HEK293 (cell line): ENCODE measurements around the gene PRSS22.

ENCODE experiments used
- CTCF ChIA-PET: fragments of 350-600 bp; formaldehyde crosslinking; extraction: SDS; loops from one replicate; lab custom pipeline; 2021; ENCODE audit warnings: antibody characterized with exemption; lab: Yijun Ruan, JAX
- POLR2A ChIA-PET: fragments of 300-600 bp; formaldehyde crosslinking; extraction: SDS; loops from one replicate; lab custom pipeline; 2020; ENCODE audit warnings: antibody characterized with exemption, inconsistent platforms; lab: Yijun Ruan, JAX
- H3K27ac ChIP-seq: fragments of 200-500 bp; sonication (Bioruptor generic); 2 replicates; pipeline ENCODE4 v1.5.1; 2014; ENCODE audit warnings: low read depth, low read length, control low read depth, inconsistent platforms; ENCODE audit errors: extremely low read depth
- H3K36me3 ChIP-seq, 2 experiments: fragments of 200-500 bp in 1 of 2; sonication (Bioruptor generic) in 1 of 2; 1 replicate in 1 of 2; 2 replicates in 1 of 2; pipeline ENCODE4 v1.5.1; 2014 to 2017; ENCODE audit warnings: inconsistent platforms in 2 of 2, low read length in 2 of 2; ENCODE audit not compliant: control insufficient read depth in 2 of 2, insufficient read depth in 1 of 2
- H3K4me1 ChIP-seq: fragments of 200-500 bp; sonication (Bioruptor generic); 2 replicates; pipeline ENCODE4 v1.5.1; 2014; ENCODE audit warnings: mild to moderate bottlenecking, low read length, inconsistent platforms; ENCODE audit not compliant: control insufficient read depth, insufficient read depth
- H3K4me3 ChIP-seq: 2 replicates; pipeline ENCODE4 v1.5.1; 2011; ENCODE audit warnings: low read depth, mild to moderate bottlenecking, control low read depth, low read length, moderate library complexity
- H3K9me3 ChIP-seq: fragments of 200-500 bp; sonication (Bioruptor generic); 2 replicates; pipeline ENCODE4 v1.5.1; 2014; ENCODE audit warnings: low read depth, low read length, inconsistent platforms; ENCODE audit not compliant: control insufficient read depth, insufficient read depth
- BCL6B ChIP-seq: fragments of 450-650 bp; formaldehyde crosslinking; IDR thresholded peaks from 2 replicates; pipeline ENCODE4 v1.5.1; 2017; ENCODE audit warnings: missing biosample characterization, missing genetic modification characterization
- KLF8 ChIP-seq: fragments of 450-650 bp; formaldehyde crosslinking; IDR thresholded peaks from 2 replicates; pipeline ENCODE4 v1.5.1; 2016; ENCODE audit warnings: missing biosample characterization, missing genetic modification characterization
- MZF1 ChIP-seq: fragments of 450-650 bp; formaldehyde crosslinking; IDR thresholded peaks from 2 replicates; pipeline ENCODE4 v1.5.1; 2017; ENCODE audit warnings: missing biosample characterization, missing genetic modification characterization, borderline replicate concordance
- PRDM4 ChIP-seq: fragments of 450-650 bp; formaldehyde crosslinking; IDR thresholded peaks from 2 replicates; pipeline ENCODE4 v1.5.1; 2017; ENCODE audit warnings: missing biosample characterization, missing genetic modification characterization
- PRDM6 ChIP-seq: fragments of 450-650 bp; formaldehyde crosslinking; IDR thresholded peaks from 2 replicates; pipeline ENCODE4 v1.5.1; 2017; ENCODE audit warnings: missing biosample characterization, missing genetic modification characterization
- SALL2 ChIP-seq: fragments of 450-650 bp; formaldehyde crosslinking; IDR thresholded peaks from 2 replicates; pipeline ENCODE4 v1.5.0; 2017; ENCODE audit warnings: missing biosample characterization, mild to moderate bottlenecking, missing genetic modification characterization, borderline replicate concordance
- ZBTB1 ChIP-seq: fragments of 450-650 bp; formaldehyde crosslinking; IDR thresholded peaks from 2 replicates; pipeline ENCODE4 v1.5.1; 2016; ENCODE audit warnings: missing biosample characterization, missing genetic modification characterization
- ZBTB17 ChIP-seq: fragments of 450-650 bp; formaldehyde crosslinking; IDR thresholded peaks from 2 replicates; pipeline ENCODE4 v1.5.1; 2016; ENCODE audit warnings: missing biosample characterization, missing genetic modification characterization
- ZBTB20 ChIP-seq: fragments of 450-650 bp; formaldehyde crosslinking; IDR thresholded peaks from 2 replicates; pipeline ENCODE4 v1.5.1; 2016; ENCODE audit warnings: missing biosample characterization, missing genetic modification characterization
- ZNF132 ChIP-seq: fragments of 450-650 bp; formaldehyde crosslinking; IDR thresholded peaks from 2 replicates; pipeline ENCODE4 v1.5.1; 2017; ENCODE audit warnings: missing biosample characterization, missing genetic modification characterization, borderline replicate concordance
- ZNF155 ChIP-seq: fragments of 450-650 bp; formaldehyde crosslinking; IDR thresholded peaks from 2 replicates; pipeline ENCODE4 v1.5.1; 2016; ENCODE audit warnings: missing biosample characterization, missing genetic modification characterization
- ZNF24 ChIP-seq: fragments of 450-650 bp; formaldehyde crosslinking; IDR thresholded peaks from 2 replicates; pipeline ENCODE4 v1.5.1; 2016; ENCODE audit warnings: missing biosample characterization, missing genetic modification characterization
- ZNF280C ChIP-seq: fragments of 450-650 bp; formaldehyde crosslinking; IDR thresholded peaks from 2 replicates; pipeline ENCODE4 v1.5.1; 2016; ENCODE audit warnings: missing biosample characterization, missing genetic modification characterization
- ZNF398 ChIP-seq: fragments of 450-650 bp; formaldehyde crosslinking; IDR thresholded peaks from 2 replicates; pipeline ENCODE4 v1.5.1; 2017; ENCODE audit warnings: missing biosample characterization, missing genetic modification characterization
- ZNF558 ChIP-seq: fragments of 450-650 bp; formaldehyde crosslinking; IDR thresholded peaks from 2 replicates; pipeline ENCODE4 v1.5.1; 2016; ENCODE audit warnings: missing biosample characterization, missing genetic modification characterization
- ZSCAN16 ChIP-seq: fragments of 450-650 bp; formaldehyde crosslinking; IDR thresholded peaks from 2 replicates; pipeline ENCODE4 v1.5.1; 2016; ENCODE audit warnings: missing biosample characterization, missing genetic modification characterization

PRSS22 gene

GRCh38 chr16:2821487-2822157, 36.3 kb downstream of the PRSS22 start (continued):
- TF ChIP-seq BCL6B (tag by site-specific recombination): no peak
- TF ChIP-seq ZNF398 (tag by site-specific recombination): no peak
- TF ChIP-seq SALL2 (tag by site-specific recombination): no peak
- no peak for TF ChIP-seq ZNF558 (tag by site-specific recombination)
- TF ChIP-seq ZBTB1 (tag by site-specific recombination): no peak

GRCh38 chr16:2820836-2821486, 37.0 kb downstream of the PRSS22 start:
- Histone ChIP-seq H3K9me3 (no peaks in the 10 kb centered on the region), H3K27ac (no peak overlapping the region), H3K4me1 (no peaks in the 10 kb centered on the region), H3K4me3 (no peak overlapping the region), H3K36me3 (no peaks in the 10 kb centered on the region)
- CTCF ChIA-PET: interaction anchor here (0.7 to 0.8 kb wide), 2 partner anchors 77 to 96 kb away, joined by 3 read pairs; no protein-coding TSS in a partner anchor
- POLR2A ChIA-PET: no interaction called here
- TF ChIP-seq PRDM4 (no peak), ZNF280C (tag by site-specific recombination) (no peak), ZBTB20 (no peak), ZNF155 (tag by site-specific recombination) (no peak), MZF1 (tag by site-specific recombination) (no peak), ZNF24 (no peak), ZNF132 (no peak), ZBTB17 (tag by site-specific recombination) (no peak), ZSCAN16 (no peak), KLF8 (tag by site-specific recombination) (no peak), PRDM6 (no peak)
